Keratinocyte (primary cell): Measurements from ENCODE around the gene GRIA3. TPM values are rescaled to one million over a fixed set of nuclear protein-coding genes. Genes with fewer than 3 reads are reported as not detected.

Source experiments
- DNase-seq: peaks from one replicate; pipeline ENCODE4 v3.0.0-alpha.2; 2011; ENCODE audit warnings: low read depth, missing footprints, low spot score
- FAIRE-seq: peaks from 2 replicates; lab custom pipeline; 2011; peaks lifted over from hg19 to GRCh38; lab: Jason Lieb, UNC
- H2AFZ ChIP-seq: 2 replicates; pipeline ENCODE4 v1.6.0; 2012; ENCODE audit warnings: low read length, control low read depth, inconsistent platforms; ENCODE audit not compliant: control insufficient read depth
- H3K27ac ChIP-seq: 2 replicates; pipeline ENCODE4 v1.5.1; 2011; ENCODE audit warnings: low read length; ENCODE audit not compliant: control insufficient read depth, insufficient read depth
- H3K27me3 ChIP-seq: 3 replicates; pipeline ENCODE4 v1.6.0; 2011; ENCODE audit warnings: low read length; ENCODE audit not compliant: control insufficient read depth, insufficient read depth; ENCODE audit errors: extremely low read depth
- H3K36me3 ChIP-seq, 2 experiments: 2 replicates in 1 of 2; 3 replicates in 1 of 2; pipeline ENCODE4 v1.5.1; 2011; ENCODE audit warnings: low read length in 2 of 2, mild to moderate bottlenecking in 1 of 2; ENCODE audit not compliant: control insufficient read depth in 2 of 2, insufficient read depth in 2 of 2; ENCODE audit errors: extremely low read depth in 1 of 2
- H3K4me1 ChIP-seq: 3 replicates; pipeline ENCODE4 v1.5.1; 2011; ENCODE audit warnings: low read length; ENCODE audit not compliant: control insufficient read depth, insufficient read depth; ENCODE audit errors: extremely low read depth
- H3K4me2 ChIP-seq: 3 replicates; pipeline ENCODE4 v1.6.0; 2011; ENCODE audit warnings: low read depth, low read length; ENCODE audit not compliant: control insufficient read depth, insufficient read depth; ENCODE audit errors: extremely low read depth
- H3K4me3 ChIP-seq, 3 experiments: fragments of 200-600 bp in 1 of 3; sonication (generic) in 1 of 3; 2 replicates in 2 of 3; 3 replicates in 1 of 3; pipeline ENCODE4 v1.5.1; 2011 to 2016; ENCODE audit warnings: low read length in 3 of 3, mild to moderate bottlenecking in 3 of 3, control low read depth in 2 of 3, inconsistent platforms in 1 of 3, low read depth in 1 of 3, mixed read lengths in 1 of 3, mixed run types in 1 of 3, moderate library complexity in 1 of 3; ENCODE audit not compliant: control insufficient read depth in 2 of 3, insufficient read depth in 2 of 3; ENCODE audit errors: extremely low read depth in 1 of 3
- H3K79me2 ChIP-seq: 2 replicates; pipeline ENCODE4 v1.6.0; 2012; ENCODE audit warnings: low read length; ENCODE audit not compliant: control insufficient read depth, insufficient read depth
- H3K9ac ChIP-seq: 3 replicates; pipeline ENCODE4 v1.6.0; 2011; ENCODE audit warnings: low read length; ENCODE audit not compliant: control insufficient read depth, insufficient read depth; ENCODE audit errors: extremely low read depth
- H3K9me1 ChIP-seq: 3 replicates; pipeline ENCODE4 v1.6.0; 2011; ENCODE audit warnings: low read length; ENCODE audit not compliant: control insufficient read depth, insufficient read depth; ENCODE audit errors: extremely low read depth
- H3K9me3 ChIP-seq: 2 replicates; pipeline ENCODE4 v1.5.1; 2012; ENCODE audit warnings: low read depth, low read length; ENCODE audit not compliant: control insufficient read depth
- H4K20me1 ChIP-seq: 3 replicates; pipeline ENCODE4 v1.6.0; 2011; ENCODE audit warnings: low read length; ENCODE audit not compliant: control insufficient read depth, insufficient read depth; ENCODE audit errors: extremely low read depth
- CTCF ChIP-seq, 3 experiments: IDR thresholded peaks in 1 of 3; conservative IDR thresholded peaks in 1 of 3; optimal IDR thresholded peaks in 1 of 3; 2 replicates in 2 of 3; 3 replicates in 1 of 3; pipeline versions ENCODE3 to v1.5.1; 2011; ENCODE audit warnings: low read length in 3 of 3, mild to moderate bottlenecking in 3 of 3, moderate library complexity in 2 of 3, control low read depth in 1 of 3, inconsistent platforms in 1 of 3; ENCODE audit not compliant: insufficient read depth in 2 of 3; ENCODE audit errors: extremely low read depth in 1 of 3
- EZH2 ChIP-seq: IDR thresholded peaks from one replicate; pipeline ENCODE4 v1.6.1; 2012; ENCODE audit warnings: inconsistent platforms, mild to moderate bottlenecking, low read length, moderate library complexity
- dilution Hi-C: fragments of 300-500 bp; cut with MboI; formaldehyde crosslinking; loops from one replicate; pipeline ENCODE4 v1.7.0; 2020; ENCODE audit warnings: low sequenced_read_pairs; ENCODE audit not compliant: extremely low pct_ligation_motif_present
- polyA plus RNA-seq, 5 experiments: library from polyadenylated mRNA; depleted of rRNA in 3 of 5; stranded (reverse) in 3 of 5; stranded (forward) in 1 of 5; unstranded in 1 of 5; fragments of >200 nt; gene quantifications; 1 replicate in 1 of 5; 2 replicates in 3 of 5; 3 replicates in 1 of 5; pipeline versions ENCODE4 v1.2.1 to v1.2.3, GENCODE V29; 2011 to 2012; ENCODE audit warnings: missing spikeins in 2 of 5, low read depth in 1 of 5, low replicate concordance in 1 of 5

Gene GRIA3
- polyA plus RNA-seq, 1 donor (not counting 4 experiments of a cell fraction or from before 2014, with no cell fraction given), result not detected

GRCh38 chrX:123320622-123321021, 136.5 kb downstream of the GRIA3 start:
- Histone ChIP-seq H4K20me1 (no peaks in the 10 kb centered on the region), H3K4me3 (no peak overlapping the region), H3K9ac (no peak overlapping the region), H3K9me3 (no peaks in the 10 kb centered on the region), H3K27ac (no peak overlapping the region), H3K36me3 (no peaks in the 10 kb centered on the region), H3K4me1 (no peaks in the 10 kb centered on the region), H3K79me2 (no peaks in the 10 kb centered on the region), H2AFZ (no peak overlapping the region), H3K27me3 (no peaks in the 10 kb centered on the region), H3K9me1 (no peaks in the 10 kb centered on the region), H3K4me2 (no peak overlapping the region)
- dilution Hi-C loops, result no loop called here
- TF ChIP-seq CTCF (optimal IDR thresholded peaks at IDR 0.05 in 1 of 3, IDR thresholded peaks at IDR 0.05 in 1 of 3, conservative IDR thresholded peaks at IDR 0.05 in 1 of 3; ENCODE audit: extremely low read depth in 1 of 3, insufficient read depth in 2 of 3, low read length in 3 of 3) (no peak), EZH2 (no peak)
- FAIRE-seq (no peak), DNase-seq (no peak)

GRCh38 chrX:123322536-123322935, 138.5 kb downstream of the GRIA3 start:
- no peak overlapping the region for H2AFZ ChIP-seq
- H3K9ac ChIP-seq, result no peak overlapping the region
- H3K4me3 ChIP-seq, result no peak overlapping the region
- no peak overlapping the region for H3K4me2 ChIP-seq
- DNase-seq (no peak), FAIRE-seq (no peak)
- H3K79me2 ChIP-seq, result no peaks in the 10 kb centered on the region
- H3K36me3 ChIP-seq, result no peaks in the 10 kb centered on the region
- dilution Hi-C loops, result no loop called here
- H3K27me3 ChIP-seq, result no peaks in the 10 kb centered on the region
- H3K9me1 ChIP-seq, result no peaks in the 10 kb centered on the region
- no peaks in the 10 kb centered on the region for H3K4me1 ChIP-seq
- no peaks in the 10 kb centered on the region for H3K9me3 ChIP-seq
- no peak for TF ChIP-seq EZH2
- no peak for TF ChIP-seq CTCF (optimal IDR thresholded peaks at IDR 0.05 in 1 of 3, IDR thresholded peaks at IDR 0.05 in 1 of 3, conservative IDR thresholded peaks at IDR 0.05 in 1 of 3; ENCODE audit: extremely low read depth in 1 of 3, insufficient read depth in 2 of 3, low read length in 3 of 3)
- no peaks in the 10 kb centered on the region for H4K20me1 ChIP-seq
- no peak overlapping the region for H3K27ac ChIP-seq
